H1 (cell line): ENCODE data around the gene ZNF648. TPM values are rescaled to one million over a fixed set of nuclear protein-coding genes. Genes with fewer than 3 reads are reported as not detected.
A peak's percentile ranks its signal among the peaks of the same experiment; 100 is the strongest.

Experiments used
- CTCF ChIA-PET: fragments of 300-600 bp; sonication (Branson Sonifier 250); formaldehyde crosslinking; loops from one replicate; lab custom pipeline; 2021; ENCODE audit not compliant: partially characterized antibody; lab: Charles Lee
- POLR2A ChIA-PET: fragments of 300-600 bp; sonication (Branson Sonifier 250); formaldehyde crosslinking; loops from one replicate; lab custom pipeline; 2021; ENCODE audit warnings: inconsistent platforms; ENCODE audit not compliant: partially characterized antibody; lab: Charles Lee
- DNase-seq, 2 experiments: peaks; one replicate each; pipeline versions ENCODE4 v3.0.0 to v3.0.0-alpha.2; 2010 to 2022; ENCODE audit warnings: low spot score in 2 of 2, low read depth in 1 of 2, mixed read lengths in 1 of 2
- FAIRE-seq: peaks from 2 replicates; lab custom pipeline; 2011; peaks lifted over from hg19 to GRCh38; lab: Jason Lieb, UNC
- H2AFZ ChIP-seq: 2 replicates; pipeline ENCODE4 v1.8.1; 2012; ENCODE audit warnings: low read length, inconsistent platforms
- H2AK5ac ChIP-seq: 2 replicates; pipeline ENCODE4 v1.6.1; 2013; ENCODE audit warnings: low read depth, low read length
- H2BK120ac ChIP-seq: replicated peaks from 2 replicates; pipeline ENCODE3; 2013; ENCODE audit warnings: low read depth, low read length, inconsistent platforms
- H2BK12ac ChIP-seq: 2 replicates; pipeline ENCODE4 v1.6.1; 2013; ENCODE audit warnings: low read depth, low read length
- H2BK15ac ChIP-seq: 2 replicates; pipeline ENCODE4 v1.6.1; 2013; ENCODE audit warnings: low read length
- H2BK20ac ChIP-seq: 2 replicates; pipeline ENCODE4 v1.6.1; 2013; ENCODE audit warnings: low read length
- H2BK5ac ChIP-seq: 2 replicates; pipeline ENCODE4 v1.6.1; 2013; ENCODE audit warnings: low read depth, low read length
- H3K14ac ChIP-seq: 2 replicates; pipeline ENCODE4 v1.6.1; 2013; ENCODE audit warnings: inconsistent platforms; ENCODE audit not compliant: insufficient read length
- H3K18ac ChIP-seq: 2 replicates; pipeline ENCODE4 v1.6.1; 2013; ENCODE audit warnings: low read length; ENCODE audit errors: extremely low read depth
- H3K23ac ChIP-seq: 2 replicates; pipeline ENCODE4 v1.6.1; 2013; ENCODE audit warnings: inconsistent platforms; ENCODE audit not compliant: insufficient read length
- H3K23me2 ChIP-seq: 2 replicates; pipeline ENCODE4 v1.6.1; 2013; ENCODE audit warnings: low read depth, low read length
- H3K27ac ChIP-seq: 2 replicates; pipeline ENCODE4 v1.6.1; 2011; ENCODE audit warnings: low read depth, low read length, inconsistent platforms
- H3K27me3 ChIP-seq, 4 experiments: replicated peaks in 1 of 4; 1 replicate in 1 of 4; 2 replicates in 3 of 4; pipeline versions ENCODE4 v1.6.1 to v1.8.1; 2011 to 2013; ENCODE audit warnings: low read length in 3 of 4, mild to moderate bottlenecking in 3 of 4, inconsistent platforms in 2 of 4, mixed read lengths in 2 of 4, moderate library complexity in 1 of 4; ENCODE audit not compliant: control insufficient read depth in 3 of 4, insufficient read depth in 3 of 4; ENCODE audit errors: extremely low read depth in 1 of 4
- H3K36me3 ChIP-seq, 4 experiments: 2 replicates each; pipeline versions ENCODE4 v1.6.1 to v1.8.1; 2011 to 2013; ENCODE audit warnings: mild to moderate bottlenecking in 4 of 4, low read length in 3 of 4, moderate library complexity in 2 of 4, control low read depth in 1 of 4, inconsistent platforms in 1 of 4; ENCODE audit not compliant: insufficient read depth in 4 of 4, control insufficient read depth in 2 of 4
- H3K4ac ChIP-seq: replicated peaks from 2 replicates; pipeline ENCODE3; 2013; ENCODE audit warnings: low read length, low read depth, mixed read lengths, inconsistent platforms; ENCODE audit not compliant: insufficient read length
- H3K4me1 ChIP-seq, 4 experiments: replicated peaks in 1 of 4; 1 replicate in 1 of 4; 2 replicates in 3 of 4; pipeline versions ENCODE4 v1.6.1 to v1.8.1; 2011 to 2013; ENCODE audit warnings: low read length in 3 of 4, inconsistent platforms in 2 of 4, mixed read lengths in 1 of 4; ENCODE audit not compliant: insufficient read depth in 4 of 4, control insufficient read depth in 3 of 4
- H3K4me2 ChIP-seq, 2 experiments: 2 replicates each; pipeline versions ENCODE4 v1.6.1 to v1.8.1; 2011 to 2013; ENCODE audit warnings: low read depth in 2 of 2, low read length in 2 of 2, control low read depth in 1 of 2, inconsistent platforms in 1 of 2, mild to moderate bottlenecking in 1 of 2; ENCODE audit not compliant: insufficient read depth in 1 of 2
- H3K4me3 ChIP-seq, 4 experiments: fragments of 200-600, 300-600 bp in 1 of 4; sonication (generic), shearing (Covaris generic), sonication (Bioruptor Twin) in 1 of 4; 2 replicates each; pipeline versions ENCODE4 v1.5.1 to v1.8.1; 2011 to 2016; ENCODE audit warnings: low read length in 4 of 4, low read depth in 3 of 4, control low read depth in 2 of 4, inconsistent platforms in 2 of 4, mild to moderate bottlenecking in 2 of 4, mixed read lengths in 1 of 4, moderate library complexity in 1 of 4; ENCODE audit not compliant: insufficient read depth in 2 of 4; ENCODE audit errors: extremely low read depth in 1 of 4
- H3K56ac ChIP-seq: replicated peaks from 2 replicates; pipeline ENCODE3; 2013; ENCODE audit warnings: low read depth, mild to moderate bottlenecking, mixed read lengths, low read length, inconsistent platforms; ENCODE audit not compliant: insufficient read length
- H3K79me1 ChIP-seq: 2 replicates; pipeline ENCODE4 v1.6.1; 2013; ENCODE audit warnings: low read depth, low read length, control low read depth
- H3K79me2 ChIP-seq, 2 experiments: 2 replicates each; pipeline versions ENCODE4 v1.6.1 to v1.8.1; 2012 to 2013; ENCODE audit warnings: low read length in 2 of 2, mild to moderate bottlenecking in 2 of 2, inconsistent platforms in 1 of 2; ENCODE audit not compliant: insufficient read depth in 2 of 2, control insufficient read depth in 1 of 2
- H3K9ac ChIP-seq, 4 experiments: replicated peaks in 1 of 4; 1 replicate in 1 of 4; 2 replicates in 3 of 4; pipeline versions ENCODE4 v1.6.1 to v1.8.1; 2011 to 2013; ENCODE audit warnings: low read depth in 3 of 4, low read length in 3 of 4, control low read depth in 2 of 4, mild to moderate bottlenecking in 2 of 4, moderate library complexity in 2 of 4, inconsistent platforms in 1 of 4; ENCODE audit errors: extremely low read depth in 1 of 4
- H3K9me3 ChIP-seq, 2 experiments: 2 replicates each; pipeline versions ENCODE4 v1.6.1 to v1.8.1; 2012 to 2013; ENCODE audit warnings: mild to moderate bottlenecking in 2 of 2, moderate library complexity in 2 of 2, control low read depth in 1 of 2, inconsistent platforms in 1 of 2, low read depth in 1 of 2, low read length in 1 of 2, mixed read lengths in 1 of 2; ENCODE audit not compliant: insufficient read depth in 2 of 2
- H4K20me1 ChIP-seq, 2 experiments: replicated peaks in 1 of 2; 2 replicates each; pipeline versions ENCODE3 to v1.8.1; 2011 to 2013; ENCODE audit warnings: inconsistent platforms in 2 of 2, low read length in 2 of 2, mild to moderate bottlenecking in 1 of 2; ENCODE audit not compliant: insufficient read depth in 2 of 2, control insufficient read depth in 1 of 2
- H4K5ac ChIP-seq: 2 replicates; pipeline ENCODE4 v1.6.1; 2013; ENCODE audit warnings: low read length, low read depth, mixed read lengths, inconsistent platforms; ENCODE audit not compliant: insufficient read length
- H4K8ac ChIP-seq: 2 replicates; pipeline ENCODE4 v1.8.0; 2013; ENCODE audit warnings: mild to moderate bottlenecking, moderate library complexity, low read length, inconsistent platforms; ENCODE audit not compliant: insufficient read depth; ENCODE audit errors: extremely low read depth
- H4K91ac ChIP-seq: replicated peaks from 2 replicates; pipeline ENCODE3; 2013; ENCODE audit warnings: low read length, mixed read lengths, inconsistent platforms; ENCODE audit not compliant: insufficient read length
- CBX5 ChIP-seq: fragments of 300-800, 300-1000 bp; sonication (generic); IDR thresholded peaks from 2 replicates; pipeline ENCODE4 v1.7.1; 2016; ENCODE audit warnings: antibody characterized with exemption, low read length, low read depth
- CTCF ChIP-seq, 3 experiments: IDR thresholded peaks; 1 replicate in 2 of 3; 2 replicates in 1 of 3; pipeline versions ENCODE4 v1.5.1 to v1.6.1; 2011; ENCODE audit warnings: low read length in 3 of 3, mild to moderate bottlenecking in 3 of 3, inconsistent platforms in 2 of 3, low read depth in 1 of 3, moderate library complexity in 1 of 3; ENCODE audit not compliant: insufficient read depth in 1 of 3; ENCODE audit errors: control extremely low read depth in 1 of 3
- E2F6 ChIP-seq: IDR thresholded peaks from 2 replicates; pipeline ENCODE4 v1.6.1; 2012; ENCODE audit warnings: inconsistent platforms
- EP300 ChIP-seq, 2 experiments: IDR thresholded peaks; 1 replicate in 1 of 2; 2 replicates in 1 of 2; pipeline ENCODE4 v1.6.1; 2011 to 2012; ENCODE audit warnings: low read depth in 2 of 2, low read length in 2 of 2, mild to moderate bottlenecking in 2 of 2, borderline replicate concordance in 1 of 2, inconsistent platforms in 1 of 2, moderate library complexity in 1 of 2
- HDAC6 ChIP-seq: IDR thresholded peaks from one replicate; pipeline ENCODE4 v1.7.1; 2012; ENCODE audit warnings: low read depth, mild to moderate bottlenecking, inconsistent platforms, low read length, moderate library complexity
- POU5F1 ChIP-seq: IDR thresholded peaks from 2 replicates; pipeline ENCODE4 v1.6.1; 2011; ENCODE audit warnings: low read depth, mild to moderate bottlenecking, low read length, moderate library complexity
- RNF2 ChIP-seq: fragments of 200-900, 300-1000 bp; sonication (generic); IDR thresholded peaks from 2 replicates; pipeline ENCODE4 v1.7.1; 2016; ENCODE audit warnings: borderline replicate concordance, low read depth, mild to moderate bottlenecking, antibody characterized with exemption, low read length; ENCODE audit not compliant: poor library complexity, severe bottlenecking; ENCODE audit errors: missing control alignments
- SIN3A ChIP-seq, 2 experiments: IDR thresholded peaks in 1 of 2; conservative IDR thresholded peaks in 1 of 2; 2 replicates each; pipeline ENCODE4 v1.6.1; 2011 to 2012; ENCODE audit warnings: low read length in 2 of 2, improper control_type of control experiment in 1 of 2, low read depth in 1 of 2, mild to moderate bottlenecking in 1 of 2
- SP1 ChIP-seq: IDR thresholded peaks from 2 replicates; pipeline ENCODE4 v1.6.1; 2011; ENCODE audit warnings: low read depth, low read length
- WGBS, 2 experiments: shearing (Covaris generic) in 1 of 2; methylation state at CpG; one replicate each; pipeline versions ENCODE4 v1.1.6 to v1.1.7; 2013 to 2015; ENCODE audit warnings: low lambda C conversion rate in 2 of 2, mixed read lengths in 2 of 2, inconsistent platforms in 1 of 2, low coverage in 1 of 2, missing lambda C conversion rate in 1 of 2; ENCODE audit not compliant: insufficient replicate concordance in 2 of 2, insufficient coverage in 1 of 2, insufficient read length in 1 of 2; ENCODE audit errors: extremely low coverage in 1 of 2, missing lambda C conversion rate in 1 of 2; 5-methylcytosine and 5-hydroxymethylcytosine counted together
- polyA plus RNA-seq, 7 experiments: library from polyadenylated mRNA; depleted of rRNA in 3 of 7; stranded (reverse) in 5 of 7; unstranded in 2 of 7; fragments of >200 nt in 5 of 7; fragments of 200-250 nt in 2 of 7; gene quantifications; 1 replicate in 5 of 7; 2 replicates in 1 of 7; 4 replicates in 1 of 7; pipeline versions ENCODE4 v1.2.1 to v1.2.3, GENCODE V29; 2011 to 2013; ENCODE audit warnings: missing spikeins in 2 of 7, mixed read lengths in 2 of 7
- total RNA-seq: library from RNA; stranded (reverse); fragmentation: NEBNext Ultra II Directional; extraction: Animal tissue kit (Norgen Biotek cat#: 25700); gene quantifications from 2 replicates; pipeline ENCODE4 v1.2.1, GENCODE V29; 2021

The ZNF648 gene
- total and polyA plus RNA-seq, 2 of the 8 experiments (the other 6 are each of a cell fraction or from before 2014, with no cell fraction given): 0.20 to 0.53 TPM

- Histone ChIP-seq H3K23ac (no peak overlapping the region), H2BK12ac (0 out of 2 replicates have a peak overlapping the region, but pooled peaks have one; percentile 65), H4K8ac (no peak overlapping the region; the same call in 1 of the 2 replicates), H2AK5ac (no peak overlapping the region), H3K9me3 (no peaks in the 10 kb centered on the region), H4K20me1 (no peaks in the 10 kb centered on the region), H2BK20ac (0 out of 2 replicates have a peak overlapping the region, but pooled peaks have one; percentile 5), H4K91ac (no peak overlapping the region), H3K4me1 (peaks cover 0 to 11% (median 4%) of the 10 kb centered on the region in 4 experiments; a peak in 4 of 7 replicates), H2AFZ (no peak overlapping the region), H2BK15ac (no peak overlapping the region), H3K27me3 (no peaks in the 10 kb centered on the region), H3K4me2 (no peak overlapping the region), H3K56ac (no peak overlapping the region), H2BK5ac (no peak overlapping the region), H2BK120ac (no peak overlapping the region), H3K79me1 (no peaks in the 10 kb centered on the region), H3K18ac (0 out of 2 replicates have a peak overlapping the region, but pooled peaks have one; percentile 11), H3K4me3 (no peak overlapping the region), H4K5ac (no peak overlapping the region), H3K14ac (no peak overlapping the region), H3K9ac (no peak overlapping the region), H3K4ac (no peak overlapping the region), H3K79me2 (no peaks in the 10 kb centered on the region), H3K27ac (no peak overlapping the region), H3K36me3 (no peaks in the 10 kb centered on the region), H3K23me2 (no peaks in the 10 kb centered on the region; the same call in 1 of the 2 replicates)
- DNase-seq (no peak), FAIRE-seq (no peak)
- ChIA-PET POLR2A (interaction anchor here (1.4 to 2.0 kb wide), 3 partner anchors 11 to 306 kb away, joined by 3 to 13 read pairs (median 5); partner anchors contain the start of gene GLUL), CTCF (interaction anchor here (0.7 to 6.7 kb wide), 29 partner anchors 9 to 702 kb away, joined by 3 to 88 read pairs (median 4); partner anchors contain the start of gene TEDDM1)
- 87% methylated on average over 8 of the region's 8 CpGs; no CpG with 5 or more reads in 1 of the 2 experiments for WGBS, 2 experiments
- no peak for TF ChIP-seq E2F6
- no peak for TF ChIP-seq CBX5
- no peak for TF ChIP-seq HDAC6
- no peak for TF ChIP-seq SIN3A (conservative IDR thresholded peaks at IDR 0.05 in 1 of 2, IDR thresholded peaks at IDR 0.05 in 1 of 2; ENCODE audit: low read depth in 1 of 2, low read length in 2 of 2)
- TF ChIP-seq SP1: no peak
- TF ChIP-seq POU5F1: no peak
- TF ChIP-seq EP300 (IDR thresholded peaks at IDR 0.05; ENCODE audit: borderline replicate concordance in 1 of 2, low read depth in 2 of 2, low read length in 2 of 2): no peak
- TF ChIP-seq CTCF (IDR thresholded peaks at IDR 0.05; ENCODE audit: control extremely low read depth in 1 of 3, insufficient read depth in 1 of 3, low read depth in 1 of 3, low read length in 3 of 3): no peak
- no peak for TF ChIP-seq RNF2
Observed at GRCh38 chr1:182086136-182086535, 24.6 kb upstream of the ZNF648 start.
